Osteocyte (in vitro differentiated cells): ENCODE data around the gene SFTA2. TPM values are rescaled to one million over a fixed set of nuclear protein-coding genes. Genes with fewer than 3 reads are reported as not detected.

Experiments
- DNase-seq: peaks from one replicate; pipeline ENCODE4 v3.0.0; 2021; ENCODE audit warnings: mixed read lengths; ENCODE audit not compliant: unreplicated experiment; ENCODE audit errors: extremely low spot score
- H3K27ac Mint-ChIP-seq: one replicate; pipeline ENCODE4 v1.8.0; 2021; ENCODE audit warnings: mild to moderate bottlenecking, mixed read lengths; ENCODE audit not compliant: unreplicated experiment
- H3K27me3 Mint-ChIP-seq: one replicate; pipeline ENCODE4 v1.8.0; 2021; ENCODE audit warnings: mixed read lengths; ENCODE audit not compliant: unreplicated experiment
- H3K36me3 Mint-ChIP-seq: one replicate; pipeline ENCODE4 v1.8.0; 2021; ENCODE audit warnings: mixed read lengths; ENCODE audit not compliant: unreplicated experiment
- H3K4me1 Mint-ChIP-seq: one replicate; pipeline ENCODE4 v1.8.0; 2021; ENCODE audit warnings: mixed read lengths; ENCODE audit not compliant: unreplicated experiment
- H3K4me3 Mint-ChIP-seq: one replicate; pipeline ENCODE4 v1.8.0; 2021; ENCODE audit warnings: mild to moderate bottlenecking, moderate library complexity, mixed read lengths; ENCODE audit not compliant: unreplicated experiment
- H3K9me3 Mint-ChIP-seq: one replicate; pipeline ENCODE4 v1.8.0; 2021; ENCODE audit warnings: mixed read lengths; ENCODE audit not compliant: unreplicated experiment
- CTCF ChIP-seq: fragments of 200-600 bp; sonication (generic); IDR thresholded peaks from 2 replicates; pipeline ENCODE4 v1.5.0; 2021; ENCODE audit warnings: antibody characterized with exemption, mild to moderate bottlenecking, moderate library complexity
- total RNA-seq: library from RNA; stranded (reverse); gene quantifications from 2 replicates; pipeline ENCODE4 v1.2.1, GENCODE V29; 2021

The SFTA2 gene
- total RNA-seq, 1 donor from 2014 or later, result not detected

GRCh38 chr6:30962716-30963115 lies 30.7 kb upstream of the SFTA2 start:
- Mint-ChIP-seq H3K9me3 (no peaks in the 10 kb centered on the region), H3K36me3 (no peaks in the 10 kb centered on the region), H3K27ac (no peak overlapping the region), H3K27me3 (peaks cover 50% of the 10 kb centered on the region), H3K4me3 (no peak overlapping the region), H3K4me1 (peaks cover 5% of the 10 kb centered on the region)
- TF ChIP-seq CTCF, result no peak
- no peak for DNase-seq

GRCh38 chr6:30960907-30961673 lies 29.1 kb upstream of the SFTA2 start:
- H3K9me3 Mint-ChIP-seq, result no peaks in the 10 kb centered on the region
- DNase-seq, result no peak
- H3K27ac Mint-ChIP-seq, result no peak overlapping the region
- H3K4me3 Mint-ChIP-seq, result no peak overlapping the region
- H3K36me3 Mint-ChIP-seq, result no peaks in the 10 kb centered on the region
- peaks cover 5% of the 10 kb centered on the region for H3K4me1 Mint-ChIP-seq
- peaks cover 60% of the 10 kb centered on the region for H3K27me3 Mint-ChIP-seq
- no peak for TF ChIP-seq CTCF

- no peak for TF ChIP-seq CTCF
- H3K27me3 Mint-ChIP-seq, result peaks cover 57% of the 10 kb centered on the region
- H3K9me3 Mint-ChIP-seq, result no peaks in the 10 kb centered on the region
- H3K27ac Mint-ChIP-seq, result no peak overlapping the region
- H3K4me3 Mint-ChIP-seq, result no peak overlapping the region
- DNase-seq, result no peak
- no peaks in the 10 kb centered on the region for H3K36me3 Mint-ChIP-seq
- H3K4me1 Mint-ChIP-seq, result peaks cover 15% of the 10 kb centered on the region
These were observed 25.7 kb upstream of the SFTA2 start for GRCh38 chr6:30957716-30958115.

- DNase-seq, result no peak
- Mint-ChIP-seq H3K27me3 (peaks cover 75% of the 10 kb centered on the region), H3K36me3 (no peaks in the 10 kb centered on the region), H3K27ac (no peak overlapping the region), H3K4me1 (peaks cover 10% of the 10 kb centered on the region), H3K9me3 (no peaks in the 10 kb centered on the region), H3K4me3 (peak overlapping the region; percentile 54)
- no peak for TF ChIP-seq CTCF
These were observed 23.5 kb upstream of the SFTA2 start for GRCh38 chr6:30955367-30956042.

- peaks cover 80% of the 10 kb centered on the region for H3K27me3 Mint-ChIP-seq
- TF ChIP-seq CTCF, result no peak
- H3K4me3 Mint-ChIP-seq, result peak overlapping the region; percentile 54
- DNase-seq, result no peak
- no peak overlapping the region for H3K27ac Mint-ChIP-seq
- H3K36me3 Mint-ChIP-seq, result no peaks in the 10 kb centered on the region
- no peaks in the 10 kb centered on the region for H3K9me3 Mint-ChIP-seq
- peaks cover 10% of the 10 kb centered on the region for H3K4me1 Mint-ChIP-seq
These were observed 22.8 kb upstream of the SFTA2 start for GRCh38 chr6:30954631-30955366.
